Measurements from ENCODE around the gene FCF1. TPM values are rescaled to one million over a fixed set of nuclear protein-coding genes. Genes with fewer than 3 reads are reported as not detected.

The FCF1 gene, protein sequence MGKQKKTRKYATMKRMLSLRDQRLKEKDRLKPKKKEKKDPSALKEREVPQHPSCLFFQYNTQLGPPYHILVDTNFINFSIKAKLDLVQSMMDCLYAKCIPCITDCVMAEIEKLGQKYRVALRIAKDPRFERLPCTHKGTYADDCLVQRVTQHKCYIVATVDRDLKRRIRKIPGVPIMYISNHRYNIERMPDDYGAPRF
- 10 to 100 TPM; 22.9 to 33.5 (median 29.1) TPM for total RNA-seq
- polyA plus RNA-seq = 10 to 100 TPM; 11.0 to 57.4 (median 33.3) TPM
- long read RNA-seq, donor 1, full-length matches to known transcripts = 1 of 1 reads
- long read RNA-seq, donor 1, partial matches to known transcripts = 0 of 1 reads
- long read RNA-seq, donor 1, other reads (novel, unspliced or antisense) = 0 of 1 reads
- long read RNA-seq, donor 2, full-length matches to known transcripts = 8 of 11 reads
- long read RNA-seq, donor 2, partial matches to known transcripts = 2 of 11 reads
- long read RNA-seq, donor 2, other reads (novel, unspliced or antisense) = 1 of 11 reads

DNA sequence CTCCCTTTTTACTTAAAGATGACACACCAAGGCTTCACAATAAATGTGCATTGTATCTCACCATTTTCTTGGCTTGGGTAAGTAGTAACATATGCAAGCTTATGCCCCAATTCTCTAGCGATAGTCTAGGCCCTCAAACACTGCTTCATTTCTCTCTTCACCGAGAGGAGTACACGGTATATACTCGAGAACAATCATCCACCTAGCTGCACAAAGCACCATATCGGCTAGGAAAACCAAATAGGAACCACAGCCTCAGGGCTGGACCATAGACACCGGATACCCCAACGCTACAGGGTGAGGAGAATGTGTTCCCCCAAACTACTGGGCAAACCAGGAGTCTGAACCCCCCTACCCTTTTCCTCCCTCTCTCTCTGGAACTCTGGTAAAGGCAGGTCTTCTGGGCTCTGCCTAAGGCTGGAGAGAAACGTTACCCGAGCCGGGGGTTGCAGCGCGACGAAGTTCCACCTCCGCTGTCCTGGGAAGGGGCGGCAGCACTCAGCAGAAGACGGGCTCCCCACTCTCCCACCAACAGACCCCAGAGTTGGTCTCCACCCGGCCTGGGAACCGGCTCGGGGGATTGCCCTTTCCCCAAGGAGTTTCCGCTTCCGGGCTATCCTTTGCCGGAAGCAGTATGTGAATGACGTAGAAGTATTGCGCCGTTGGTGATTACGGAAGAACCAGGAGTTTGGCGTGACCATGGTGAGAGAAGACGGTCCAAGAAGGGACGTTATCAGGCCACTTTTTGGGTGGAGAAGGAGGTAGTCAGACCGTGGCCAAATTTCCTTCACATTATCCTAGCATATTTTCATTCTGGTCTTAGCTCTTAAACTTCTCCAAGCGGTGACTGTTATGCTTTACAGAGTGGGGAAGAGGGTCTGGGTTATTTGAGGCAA lies at the start of gene FCF1, which contains the start of gene AREL1:
FCF1 (plus strand) TSS at position 646 of the 896 bp plus-strand sequence; CDS start at position 700, 54 bp downstream.
AREL1 (minus strand) TSS at position 582 of the 896 bp plus-strand sequence. CDS start 27,465 bp downstream, outside the sequence.
- no peaks in the 10 kb centered on the region for H3K27me3 ChIP-seq (ENCODE audit: insufficient read depth in 3 of 3, low read length in 2 of 3)
- no peaks in the 10 kb centered on the region for H3K9me3 ChIP-seq
- 0 to 1% (median 1%) methylated on average over 31 of the region's 31 CpGs for whole genome bisulfite sequencing, 3 donors
- H3K36me3 ChIP-seq (ENCODE audit: insufficient read depth in 1 of 2, low read depth in 1 of 2) = peaks cover 0 to 32% of the 10 kb centered on the region in 2 donors
- peak within 1 kb of the TSS; percentile 79 for H3K4me3 ChIP-seq
- ATAC-seq (peak; percentile 98 to 100 (median 99)), DNase-seq (peak; percentile 78 to 86)
- TF ChIP-seq, protein P1, sequence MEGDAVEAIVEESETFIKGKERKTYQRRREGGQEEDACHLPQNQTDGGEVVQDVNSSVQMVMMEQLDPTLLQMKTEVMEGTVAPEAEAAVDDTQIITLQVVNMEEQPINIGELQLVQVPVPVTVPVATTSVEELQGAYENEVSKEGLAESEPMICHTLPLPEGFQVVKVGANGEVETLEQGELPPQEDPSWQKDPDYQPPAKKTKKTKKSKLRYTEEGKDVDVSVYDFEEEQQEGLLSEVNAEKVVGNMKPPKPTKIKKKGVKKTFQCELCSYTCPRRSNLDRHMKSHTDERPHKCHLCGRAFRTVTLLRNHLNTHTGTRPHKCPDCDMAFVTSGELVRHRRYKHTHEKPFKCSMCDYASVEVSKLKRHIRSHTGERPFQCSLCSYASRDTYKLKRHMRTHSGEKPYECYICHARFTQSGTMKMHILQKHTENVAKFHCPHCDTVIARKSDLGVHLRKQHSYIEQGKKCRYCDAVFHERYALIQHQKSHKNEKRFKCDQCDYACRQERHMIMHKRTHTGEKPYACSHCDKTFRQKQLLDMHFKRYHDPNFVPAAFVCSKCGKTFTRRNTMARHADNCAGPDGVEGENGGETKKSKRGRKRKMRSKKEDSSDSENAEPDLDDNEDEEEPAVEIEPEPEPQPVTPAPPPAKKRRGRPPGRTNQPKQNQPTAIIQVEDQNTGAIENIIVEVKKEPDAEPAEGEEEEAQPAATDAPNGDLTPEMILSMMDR (IDR thresholded peaks at IDR 0.05) = no peak
- peaks cover 40% of the 10 kb centered on the region for H3K4me1 ChIP-seq
- intact Hi-C loops (cut with DNase I) = loop anchor here in 1 of 2 donors (5.0 kb wide), 3 partner anchors 50 to 100 kb away; partner anchors contain the start of genes LTBP2 and YLPM1
- H3K27ac ChIP-seq = peak within 1 kb of the TSS; percentile 73

DNA sequence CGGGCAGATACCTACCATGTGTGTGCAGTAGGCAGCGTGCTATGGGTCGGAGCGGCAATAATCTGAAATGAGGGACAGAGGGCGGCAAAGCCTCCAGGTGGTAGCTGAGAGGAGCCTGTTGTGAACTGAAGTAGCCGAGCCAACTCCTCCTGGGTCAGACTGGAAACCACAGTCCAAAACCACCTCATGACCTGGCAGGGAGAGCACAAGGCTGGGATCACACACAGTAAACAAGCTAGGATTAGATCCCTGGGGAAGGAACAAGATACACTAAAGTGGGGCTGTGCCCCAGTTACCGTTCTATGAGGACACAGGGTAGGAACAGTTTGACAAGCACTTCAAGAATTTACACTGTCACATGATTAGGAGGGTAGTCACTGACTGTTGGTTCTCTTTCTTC lies 49.1 kb upstream of the FCF1 start:
- TF ChIP-seq, protein P1 (IDR thresholded peaks at IDR 0.05) = no peak
- Histone ChIP-seq H3K4me3 (no peak overlapping the region), H3K27me3 (ENCODE audit: insufficient read depth in 3 of 3, low read length in 2 of 3) (no peaks in the 10 kb centered on the region), H3K27ac (peak overlapping the region; percentile 82), H3K36me3 (ENCODE audit: insufficient read depth in 1 of 2, low read depth in 1 of 2) (peaks cover 9 to 79% of the 10 kb centered on the region in 2 donors), H3K4me1 (peaks cover 49% of the 10 kb centered on the region), H3K9me3 (no peaks in the 10 kb centered on the region)
- peak; percentile 79 to 93 for DNase-seq
- 28 to 40% (median 33%) methylated on average over 7 of the region's 7 CpGs for WGBS, 3 donors
- intact Hi-C loops (cut with DNase I) = loop anchor here in 1 of 2 donors (5.0 kb wide), 1 partner anchor 48 kb away; the partner anchor contains the start of genes AREL1 and FCF1
- ATAC-seq = peak; percentile 95 to 99 (median 98)

DNA sequence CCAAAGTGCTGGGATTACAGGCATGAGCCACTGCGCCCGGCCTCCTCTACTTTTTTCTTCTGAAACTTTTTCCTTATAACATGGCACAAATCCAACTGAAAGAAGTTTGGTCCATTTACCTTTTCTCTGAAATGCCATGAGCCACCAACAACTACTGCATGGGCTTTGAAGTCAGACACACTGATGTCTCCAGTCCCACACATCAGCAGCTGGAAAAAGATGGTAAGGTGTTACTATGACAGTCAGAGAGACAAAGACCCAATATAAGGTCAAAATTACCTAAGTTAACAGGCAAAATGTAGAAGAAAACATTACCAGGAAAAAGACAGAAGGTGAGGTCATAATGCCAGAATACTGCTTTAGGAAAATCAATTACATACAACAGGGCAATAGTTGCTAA lies 48.2 kb upstream of the FCF1 start:
- Histone ChIP-seq H3K4me3 (no peak overlapping the region), H3K36me3 (ENCODE audit: insufficient read depth in 1 of 2, low read depth in 1 of 2) (peaks cover 15 to 82% of the 10 kb centered on the region in 2 donors), H3K27me3 (ENCODE audit: insufficient read depth in 3 of 3, low read length in 2 of 3) (no peaks in the 10 kb centered on the region), H3K4me1 (peaks cover 47% of the 10 kb centered on the region), H3K27ac (peak overlapping the region; percentile 82), H3K9me3 (no peaks in the 10 kb centered on the region)
- WGBS, 3 donors = 87 to 96% (median 93%) methylated on average over 2 of the region's 2 CpGs
- TF ChIP-seq, protein P1 (IDR thresholded peaks at IDR 0.05) = no peak
- intact Hi-C loops (cut with DNase I) = loop anchor here (5.0 kb wide), 2 partner anchors 38 to 48 kb away; partner anchors contain the start of genes AREL1 (in 1 of the 2) and FCF1 (in 1 of the 2)
- DNase-seq = no peak
- no peak for ATAC-seq

DNA sequence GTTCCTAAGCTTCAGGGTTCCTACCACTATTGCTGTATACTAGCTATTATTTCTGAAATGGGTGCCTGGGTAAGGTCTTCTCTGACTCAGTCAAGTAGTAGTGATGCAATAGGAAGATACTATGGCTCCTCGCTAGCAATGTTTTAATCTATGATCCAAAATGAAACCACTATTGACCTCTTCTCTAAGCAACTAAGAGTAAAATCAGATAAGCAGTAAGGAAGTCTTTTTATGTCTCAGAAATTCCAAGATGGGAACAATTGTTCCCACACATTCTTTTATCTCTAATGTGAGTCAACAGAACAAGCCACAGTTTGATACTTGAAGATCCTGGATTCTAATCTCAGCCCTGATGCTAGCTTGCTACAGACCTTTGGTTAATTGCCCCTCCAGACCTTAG lies 45.2 kb upstream of the FCF1 start:
- H3K4me1 ChIP-seq = peaks cover 29% of the 10 kb centered on the region

More for the DNA sequence above, 45.2 kb upstream of the FCF1 start:
- intact Hi-C loops (cut with DNase I) = loop anchor here in 1 of 2 donors (5.0 kb wide), 1 partner anchor 35 kb away; no protein-coding TSS in a partner anchor
- H3K27me3 ChIP-seq (ENCODE audit: insufficient read depth in 3 of 3, low read length in 2 of 3) = no peaks in the 10 kb centered on the region
- DNase-seq (no peak), ATAC-seq (no peak)
- WGBS, 3 donors = 92 to 98% (median 97%) methylated on average over 1 of the region's 1 CpG
- no peak overlapping the region for H3K4me3 ChIP-seq
- peaks cover 21 to 93% of the 10 kb centered on the region in 2 donors for H3K36me3 ChIP-seq (ENCODE audit: insufficient read depth in 1 of 2, low read depth in 1 of 2)
- TF ChIP-seq, protein P1 (IDR thresholded peaks at IDR 0.05) = no peak
- no peaks in the 10 kb centered on the region for H3K9me3 ChIP-seq
- no peak overlapping the region for H3K27ac ChIP-seq
